RWPE2 (cell line): Measurements from ENCODE around the gene SERPINB8.

Experiments
- ATAC-seq: fragments of 200-7000 bp; cut with Tn5 transposase; 3 replicates; pipeline ENCODE4 v1.9.1; 2021; ENCODE audit warnings: low read depth
- DNase-seq: peaks from one replicate; pipeline ENCODE4 v3.0.0-alpha.2; 2020; ENCODE audit warnings: low spot score
- H3K27ac ChIP-seq: fragments of 450-650 bp; 2 replicates; pipeline ENCODE4 v1.5.1; 2017; ENCODE audit warnings: mild to moderate bottlenecking; ENCODE audit not compliant: poor library complexity, severe bottlenecking
- H3K27me3 ChIP-seq: fragments of 250-450 bp; sonication (Bioruptor Pico); 2 replicates; pipeline ENCODE4 v1.5.1; 2021; ENCODE audit warnings: mild to moderate bottlenecking, moderate library complexity; ENCODE audit not compliant: insufficient read depth, poor library complexity, severe bottlenecking
- H3K36me3 ChIP-seq: fragments of 250-450 bp; sonication (Bioruptor Pico); 2 replicates; pipeline ENCODE4 v1.5.1; 2020; ENCODE audit warnings: low read depth, mild to moderate bottlenecking, moderate library complexity
- H3K4me1 ChIP-seq: fragments of 250-450 bp; sonication (Bioruptor Pico); 2 replicates; pipeline ENCODE4 v1.5.1; 2021; ENCODE audit warnings: mild to moderate bottlenecking, moderate library complexity; ENCODE audit not compliant: insufficient read depth, poor library complexity, severe bottlenecking
- H3K4me3 ChIP-seq: fragments of 250-450 bp; sonication (Bioruptor Pico); 2 replicates; pipeline ENCODE4 v1.5.1; 2021; ENCODE audit warnings: mild to moderate bottlenecking, moderate library complexity; ENCODE audit not compliant: severe bottlenecking
- H3K9me3 ChIP-seq: fragments of 250-450 bp; sonication (Bioruptor Pico); 2 replicates; pipeline ENCODE4 v1.5.1; 2021; ENCODE audit warnings: mild to moderate bottlenecking, moderate library complexity; ENCODE audit not compliant: severe bottlenecking
- TF ChIP-seq, protein P1 (sequence below): fragments of 450-650 bp; IDR thresholded peaks from one replicate; pipeline ENCODE4 v1.5.1; 2017; ENCODE audit warnings: mild to moderate bottlenecking, moderate library complexity; ENCODE audit not compliant: poor library complexity, severe bottlenecking

SERPINB8 gene

DNA sequence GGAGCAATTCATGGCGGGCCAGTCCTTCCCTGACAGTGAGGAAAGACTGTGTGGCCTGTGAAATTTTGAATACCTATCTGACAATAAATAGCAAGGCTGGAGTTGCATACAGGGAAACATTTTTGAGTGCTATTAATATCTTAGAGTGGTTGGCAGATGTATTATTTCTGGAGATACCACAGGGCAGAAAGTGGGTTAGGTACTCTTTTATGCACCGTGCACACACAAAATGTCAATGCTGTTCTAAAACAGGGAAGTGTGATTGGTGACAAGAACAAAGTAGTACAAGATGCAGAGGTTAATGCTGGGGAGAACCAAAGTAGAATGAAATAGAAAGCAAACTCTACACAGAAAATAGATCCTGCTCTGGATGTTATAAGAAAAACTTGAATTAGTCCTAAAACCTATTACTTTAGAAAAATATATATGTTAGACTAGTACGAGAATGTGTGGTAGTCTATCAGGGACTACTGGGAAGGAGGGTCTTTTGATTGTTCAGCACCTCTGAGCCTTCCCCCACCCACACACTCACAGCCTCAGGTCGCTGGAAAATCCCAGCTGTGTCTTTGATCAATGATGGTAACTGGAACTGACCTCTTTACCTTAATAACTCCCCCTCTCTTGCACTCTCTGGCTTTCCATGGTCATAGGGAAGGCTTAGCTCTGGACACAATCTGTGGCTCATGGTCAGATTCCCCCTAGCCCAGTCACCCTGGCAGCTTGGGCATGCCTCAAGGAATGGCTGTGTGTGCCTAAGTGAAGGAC, 58.2 kb downstream of the SERPINB8 start:
- Histone ChIP-seq H3K27me3 (peaks cover 9% of the 10 kb centered on the region), H3K4me1 (no peaks in the 10 kb centered on the region), H3K27ac (no peak overlapping the region), H3K9me3 (no peaks in the 10 kb centered on the region), H3K36me3 (no peaks in the 10 kb centered on the region), H3K4me3 (no peak overlapping the region)
- TF ChIP-seq, protein P1, sequence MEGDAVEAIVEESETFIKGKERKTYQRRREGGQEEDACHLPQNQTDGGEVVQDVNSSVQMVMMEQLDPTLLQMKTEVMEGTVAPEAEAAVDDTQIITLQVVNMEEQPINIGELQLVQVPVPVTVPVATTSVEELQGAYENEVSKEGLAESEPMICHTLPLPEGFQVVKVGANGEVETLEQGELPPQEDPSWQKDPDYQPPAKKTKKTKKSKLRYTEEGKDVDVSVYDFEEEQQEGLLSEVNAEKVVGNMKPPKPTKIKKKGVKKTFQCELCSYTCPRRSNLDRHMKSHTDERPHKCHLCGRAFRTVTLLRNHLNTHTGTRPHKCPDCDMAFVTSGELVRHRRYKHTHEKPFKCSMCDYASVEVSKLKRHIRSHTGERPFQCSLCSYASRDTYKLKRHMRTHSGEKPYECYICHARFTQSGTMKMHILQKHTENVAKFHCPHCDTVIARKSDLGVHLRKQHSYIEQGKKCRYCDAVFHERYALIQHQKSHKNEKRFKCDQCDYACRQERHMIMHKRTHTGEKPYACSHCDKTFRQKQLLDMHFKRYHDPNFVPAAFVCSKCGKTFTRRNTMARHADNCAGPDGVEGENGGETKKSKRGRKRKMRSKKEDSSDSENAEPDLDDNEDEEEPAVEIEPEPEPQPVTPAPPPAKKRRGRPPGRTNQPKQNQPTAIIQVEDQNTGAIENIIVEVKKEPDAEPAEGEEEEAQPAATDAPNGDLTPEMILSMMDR: no peak
- DNase-seq (no peak), ATAC-seq (no peak)

DNA sequence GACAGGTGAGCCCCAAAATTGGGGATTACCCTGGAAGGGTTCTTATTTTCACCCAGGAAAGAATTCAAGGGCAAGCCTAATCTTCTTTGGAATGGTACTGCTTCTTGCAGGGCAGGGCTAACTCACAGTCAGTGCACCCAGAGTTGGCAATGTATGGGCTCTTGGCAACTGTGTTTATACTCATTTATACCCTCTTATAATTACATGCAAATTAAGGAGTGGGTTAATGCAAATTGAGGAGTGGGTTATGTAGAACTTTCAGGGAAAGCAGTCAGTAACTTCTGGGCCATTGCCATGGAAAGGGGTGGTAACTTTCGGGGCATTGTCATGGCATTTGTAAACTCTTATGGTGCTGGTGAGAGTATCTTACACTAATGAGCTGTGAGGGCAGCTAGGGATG, 59.2 kb downstream of the SERPINB8 start:
- Histone ChIP-seq H3K27ac (no peak overlapping the region), H3K36me3 (no peaks in the 10 kb centered on the region), H3K4me3 (no peak overlapping the region), H3K27me3 (peaks cover 9% of the 10 kb centered on the region), H3K9me3 (no peaks in the 10 kb centered on the region), H3K4me1 (no peaks in the 10 kb centered on the region)
- DNase-seq (no peak), ATAC-seq (no peak)
- TF ChIP-seq, protein P1: no peak

- Histone ChIP-seq H3K4me3 (no peak overlapping the region), H3K27me3 (peaks cover 9% of the 10 kb centered on the region), H3K36me3 (no peaks in the 10 kb centered on the region), H3K4me1 (no peaks in the 10 kb centered on the region), H3K27ac (no peak overlapping the region), H3K9me3 (no peaks in the 10 kb centered on the region)
- ATAC-seq (no peak), DNase-seq (no peak)
- TF ChIP-seq, protein P1: no peak
Measured at GRCh38 chr18:64031411-64031810, 61.5 kb downstream of the SERPINB8 start.

DNA sequence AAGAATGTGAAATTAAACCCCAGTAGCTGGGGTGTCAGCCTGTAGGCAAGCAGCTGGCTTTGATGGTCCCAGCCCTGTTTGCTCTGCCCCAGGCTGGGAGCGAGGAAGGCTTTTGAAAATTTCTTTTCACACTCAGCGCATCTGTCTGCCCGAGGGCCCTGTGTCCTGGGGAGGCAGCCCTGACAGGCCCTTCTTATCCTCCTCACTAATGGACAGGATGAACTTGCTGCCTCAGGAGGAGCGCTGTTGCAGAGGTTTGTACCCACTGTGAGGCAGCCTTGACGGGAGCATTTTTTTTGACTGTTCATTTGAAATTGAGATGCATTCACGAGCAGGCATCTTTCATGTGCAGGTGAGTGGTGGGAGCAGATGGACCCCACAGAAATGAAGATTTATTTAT, 62.4 kb downstream of the SERPINB8 start:
- Histone ChIP-seq H3K27ac (no peak overlapping the region), H3K36me3 (no peaks in the 10 kb centered on the region), H3K27me3 (peaks cover 9% of the 10 kb centered on the region), H3K9me3 (no peaks in the 10 kb centered on the region), H3K4me1 (no peaks in the 10 kb centered on the region), H3K4me3 (no peak overlapping the region)
- ATAC-seq (no peak), DNase-seq (no peak)
- TF ChIP-seq, protein P1: no peak

DNA sequence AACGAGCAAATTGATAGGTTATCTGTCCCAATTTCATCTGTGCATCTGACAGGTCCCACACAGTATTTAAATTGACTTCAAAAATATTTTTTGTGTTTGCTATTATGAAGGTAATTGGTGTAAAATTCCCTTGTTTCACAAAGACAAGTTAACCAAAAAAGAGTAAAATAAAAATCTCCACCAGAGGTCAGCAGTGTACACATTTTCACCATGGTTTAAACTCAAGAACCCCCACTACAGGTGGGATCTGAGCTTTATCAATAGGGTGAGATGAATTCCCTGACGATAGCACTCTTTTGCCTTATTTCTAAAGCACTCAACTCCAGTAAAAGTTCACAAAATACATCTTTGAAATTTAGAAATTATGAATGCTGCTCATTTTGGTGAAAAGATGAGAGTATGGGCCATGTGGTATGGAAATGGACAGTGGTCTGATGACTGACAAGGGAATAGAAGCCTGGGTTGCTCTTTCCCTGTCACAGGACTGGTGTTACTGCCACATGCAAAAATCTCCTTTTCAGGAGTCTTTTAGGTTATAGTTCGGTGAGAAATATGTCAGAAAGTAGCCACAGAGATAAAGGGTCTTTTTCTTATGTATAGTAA, 68.0 kb downstream of the SERPINB8 start:
- H3K27me3 ChIP-seq: no peaks in the 10 kb centered on the region
- TF ChIP-seq, protein P1: peak; percentile 79
- H3K4me3 ChIP-seq: no peak overlapping the region
- ATAC-seq (no peak), DNase-seq (no peak)
- H3K36me3 ChIP-seq: no peaks in the 10 kb centered on the region
- no peak overlapping the region for H3K27ac ChIP-seq
- H3K4me1 ChIP-seq: no peaks in the 10 kb centered on the region
- H3K9me3 ChIP-seq: no peaks in the 10 kb centered on the region
